DOHH2 (cell line): ENCODE measurements around the gene FARP2.

ENCODE experiments used
- CTCF ChIP-seq: fragments of 200-600 bp; sonication (generic); IDR thresholded peaks from one replicate; pipeline ENCODE4 v1.5.1; 2014; ENCODE audit warnings: antibody characterized with exemption, mild to moderate bottlenecking, low read depth, low read length; ENCODE audit not compliant: poor library complexity, severe bottlenecking
- EZH2phosphoT487 ChIP-seq: fragments of 200-600 bp; sonication (generic); IDR thresholded peaks from 2 replicates; pipeline ENCODE4 v1.6.1; 2017; ENCODE audit warnings: borderline replicate concordance, mild to moderate bottlenecking, antibody characterized with exemption, low read length, moderate library complexity, mixed read lengths

- TF ChIP-seq CTCF (no peak), EZH2phosphoT487 (no peak)
Observed at GRCh38 chr2:241489088-241489487, 133.0 kb downstream of the FARP2 start.
